OCI-LY7 (cell line): ENCODE measurements around the gene PTPRQ.

ENCODE experiments used
- CTCF ChIP-seq: fragments of 200-600 bp; sonication (generic); conservative IDR thresholded peaks from 2 replicates; pipeline ENCODE4 v1.5.1; 2014; ENCODE audit warnings: mild to moderate bottlenecking, antibody characterized with exemption, low read length, moderate library complexity, mixed read lengths
- EZH2phosphoT487 ChIP-seq: fragments of 200-600 bp; sonication (generic); IDR thresholded peaks from 2 replicates; pipeline ENCODE4 v1.6.1; 2018; ENCODE audit warnings: low read depth, borderline replicate concordance, mild to moderate bottlenecking, mixed run types, antibody characterized with exemption, low read length, moderate library complexity, mixed read lengths

- TF ChIP-seq CTCF (no peak), EZH2phosphoT487 (no peak)
These were observed 24.4 kb upstream of the PTPRQ start for GRCh38 chr12:80419644-80420043.
